ENCODE measurements around the gene SYNPO2.

DNA sequence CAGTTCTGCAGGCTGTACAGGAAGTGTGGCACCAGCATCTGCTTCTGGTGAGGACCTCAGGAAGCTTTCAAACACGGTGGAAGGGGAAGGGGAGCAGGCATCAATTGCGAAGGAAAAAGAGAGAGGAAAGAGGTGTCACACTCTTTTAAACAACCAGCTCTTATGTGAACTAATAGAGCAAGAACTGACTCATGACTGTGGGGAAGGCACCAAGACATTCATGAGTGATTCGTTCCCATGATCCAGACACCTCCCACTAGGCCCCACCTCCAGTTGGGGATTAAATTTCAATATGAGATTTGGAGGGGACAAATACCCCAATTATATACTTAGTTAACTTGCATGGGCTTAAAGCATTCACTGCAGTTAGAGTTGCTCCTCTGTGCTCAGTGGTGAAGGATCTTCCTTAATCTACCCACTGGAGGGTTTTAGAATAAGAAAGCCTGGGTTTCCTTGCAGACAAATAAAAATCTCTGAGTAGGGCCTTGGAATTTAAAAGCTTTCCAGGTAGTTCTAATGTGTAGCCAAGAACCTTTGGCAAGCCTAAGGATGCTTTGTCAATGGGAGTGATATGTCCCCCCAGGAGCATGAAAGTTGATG is 60.0 kb downstream of the SYNPO2 start:
- no peak for TF ChIP-seq EZH2 (IDR thresholded peaks at IDR 0.05; ENCODE audit: borderline replicate concordance, low read depth, low read length, severe bottlenecking)
- TF ChIP-seq, protein P1, sequence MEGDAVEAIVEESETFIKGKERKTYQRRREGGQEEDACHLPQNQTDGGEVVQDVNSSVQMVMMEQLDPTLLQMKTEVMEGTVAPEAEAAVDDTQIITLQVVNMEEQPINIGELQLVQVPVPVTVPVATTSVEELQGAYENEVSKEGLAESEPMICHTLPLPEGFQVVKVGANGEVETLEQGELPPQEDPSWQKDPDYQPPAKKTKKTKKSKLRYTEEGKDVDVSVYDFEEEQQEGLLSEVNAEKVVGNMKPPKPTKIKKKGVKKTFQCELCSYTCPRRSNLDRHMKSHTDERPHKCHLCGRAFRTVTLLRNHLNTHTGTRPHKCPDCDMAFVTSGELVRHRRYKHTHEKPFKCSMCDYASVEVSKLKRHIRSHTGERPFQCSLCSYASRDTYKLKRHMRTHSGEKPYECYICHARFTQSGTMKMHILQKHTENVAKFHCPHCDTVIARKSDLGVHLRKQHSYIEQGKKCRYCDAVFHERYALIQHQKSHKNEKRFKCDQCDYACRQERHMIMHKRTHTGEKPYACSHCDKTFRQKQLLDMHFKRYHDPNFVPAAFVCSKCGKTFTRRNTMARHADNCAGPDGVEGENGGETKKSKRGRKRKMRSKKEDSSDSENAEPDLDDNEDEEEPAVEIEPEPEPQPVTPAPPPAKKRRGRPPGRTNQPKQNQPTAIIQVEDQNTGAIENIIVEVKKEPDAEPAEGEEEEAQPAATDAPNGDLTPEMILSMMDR (IDR thresholded peaks at IDR 0.05; ENCODE audit: borderline replicate concordance, extremely low read depth, low read length, poor library complexity, severe bottlenecking), result no peak

All from DND-41 (cell line).